HG03439 (cell line): ENCODE results near the gene KRTAP20-1.

Source experiments
- ATAC-seq: cut with Tn5 transposase; IDR thresholded peaks from one replicate; pipeline ENCODE4 v1.9.1; 2021; ENCODE audit warnings: mild to moderate bottlenecking, moderate library complexity; ENCODE audit not compliant: unreplicated experiment

The KRTAP20-1 gene

GRCh38 chr21:30616125-30616524 is at the start of gene KRTAP20-1:
Gene KRTAP20-1, plus strand, starts transcription at chr21:30616425. Its CDS starts 30 bp downstream, at chr21:30616455.
- ATAC-seq = no peak

- no peak for ATAC-seq
Measured at GRCh38 chr21:30567617-30568016, 48.6 kb upstream of the KRTAP20-1 start.

GRCh38 chr21:30577766-30578165 is 38.5 kb upstream of the KRTAP20-1 start:
- no peak for ATAC-seq

GRCh38 chr21:30579346-30579745 is 36.9 kb upstream of the KRTAP20-1 start:
- ATAC-seq = no peak

GRCh38 chr21:30580132-30580531 is 36.1 kb upstream of the KRTAP20-1 start:
- ATAC-seq = no peak

GRCh38 chr21:30582870-30583269 is 33.4 kb upstream of the KRTAP20-1 start:
- ATAC-seq = no peak

GRCh38 chr21:30590297-30590696 is 25.9 kb upstream of the KRTAP20-1 start, which contains the start of gene KRTAP22-2:
Gene KRTAP22-2, minus strand, starts transcription at chr21:30590397.
- no peak for ATAC-seq

GRCh38 chr21:30592140-30592539 is 24.1 kb upstream of the KRTAP20-1 start, which contains the start of gene KRTAP6-3:
Gene KRTAP6-3, plus strand, starts transcription at chr21:30592440. Its CDS starts 6 bp downstream, at chr21:30592446.
- ATAC-seq = no peak

GRCh38 chr21:30598802-30599201 is 17.4 kb upstream of the KRTAP20-1 start, which contains the start of gene KRTAP6-2:
Gene KRTAP6-2, minus strand, starts transcription at chr21:30598902. Its CDS starts 28 bp downstream, at chr21:30598874.
- no peak for ATAC-seq

- no peak for ATAC-seq
Measured at GRCh38 chr21:30600787-30601186, 15.4 kb upstream of the KRTAP20-1 start, which contains the start of gene KRTAP22-1. Gene KRTAP22-1, plus strand, starts transcription at chr21:30601087.

- no peak for ATAC-seq
Measured at GRCh38 chr21:30605968-30606367, 10.3 kb upstream of the KRTAP20-1 start.

- ATAC-seq = no peak
Measured at GRCh38 chr21:30612132-30612531, 4.1 kb upstream of the KRTAP20-1 start.

GRCh38 chr21:30613836-30614235 is 2.4 kb upstream of the KRTAP20-1 start, which contains the start of gene KRTAP6-1:
Gene KRTAP6-1, minus strand, starts transcription at chr21:30613930. Its CDS starts 26 bp downstream, at chr21:30613904.
- no peak for ATAC-seq

GRCh38 chr21:30615199-30615598 is 1.0 kb upstream of the KRTAP20-1 start:
- ATAC-seq = no peak

- ATAC-seq = no peak
Measured at GRCh38 chr21:30620080-30620479, 3.9 kb downstream of the KRTAP20-1 start.

- ATAC-seq = no peak
Measured at GRCh38 chr21:30620522-30620921, 4.3 kb downstream of the KRTAP20-1 start, which contains the start of gene KRTAP20-4. Gene KRTAP20-4, plus strand, starts transcription at chr21:30620627.

- no peak for ATAC-seq
Measured at GRCh38 chr21:30623362-30623761, 7.1 kb downstream of the KRTAP20-1 start.

- no peak for ATAC-seq
Measured at GRCh38 chr21:30625449-30626165, 9.4 kb downstream of the KRTAP20-1 start.

GRCh38 chr21:30628109-30628508 is 11.9 kb downstream of the KRTAP20-1 start:
- no peak for ATAC-seq

- no peak for ATAC-seq
Measured at GRCh38 chr21:30629200-30629599, 13.0 kb downstream of the KRTAP20-1 start.

GRCh38 chr21:30634906-30635305 is 18.7 kb downstream of the KRTAP20-1 start, which contains the start of gene KRTAP20-2:
Gene KRTAP20-2, plus strand, starts transcription at chr21:30635206. Its CDS starts 58 bp downstream, at chr21:30635264.
- ATAC-seq = no peak

- ATAC-seq = no peak
Measured at GRCh38 chr21:30638686-30639085, 22.5 kb downstream of the KRTAP20-1 start.
